A673 (cell line): ENCODE data around the gene GRAMD2B. TPM values are rescaled to one million over a fixed set of nuclear protein-coding genes. Genes with fewer than 3 reads are reported as not detected.
"Not testable (repeated sequence)": the region's sequence is repeated elsewhere in the genome, so short reads cannot be mapped to it uniquely, and the experiment has no call there.

Experiments used
- BruUV-seq: library from RNA; stranded (reverse); fragments of 400-500 nt; replicated peaks from 2 replicates; lab custom pipeline; 2021; lab: Mats Ljungman, UMichigan
- CTCF ChIA-PET: fragments of 300-600 bp; sonication (Branson Sonifier 250); formaldehyde crosslinking; loops from one replicate; lab custom pipeline; 2022; ENCODE audit warnings: antibody characterized with exemption; lab: Charles Lee
- POLR2A ChIA-PET: fragments of 300-600 bp; sonication (Branson Sonifier 250); formaldehyde crosslinking; loops from one replicate; lab custom pipeline; 2022; ENCODE audit warnings: antibody characterized with exemption; ENCODE audit not compliant: low non-redundant PET; lab: Charles Lee
- DNase-seq: peaks from one replicate; pipeline ENCODE4 v3.0.0-alpha.2; 2015; ENCODE audit warnings: low spot score
- H3K27ac ChIP-seq: fragments of 200-600 bp; sonication (generic); 2 replicates; pipeline ENCODE4 v1.5.1; 2016; ENCODE audit warnings: mixed run types, low read depth, mild to moderate bottlenecking, mixed read lengths, antibody characterized with exemption, low read length; ENCODE audit not compliant: poor library complexity, severe bottlenecking
- H3K27me3 ChIP-seq: fragments of 200-600 bp; sonication (generic); replicated peaks from 2 replicates; pipeline ENCODE4 v1.6.1; 2017; ENCODE audit warnings: mixed run types, low read depth, mild to moderate bottlenecking, mixed read lengths, antibody characterized with exemption, low read length; ENCODE audit not compliant: insufficient read depth, poor library complexity
- H3K36me3 ChIP-seq: fragments of 200-600 bp; sonication (generic); 2 replicates; pipeline ENCODE4 v1.6.1; 2016; ENCODE audit warnings: mixed run types, mild to moderate bottlenecking, mixed read lengths, antibody characterized with exemption, low read length; ENCODE audit not compliant: insufficient read depth, poor library complexity, severe bottlenecking
- H3K4me1 ChIP-seq: fragments of 200-600 bp; sonication (generic); 2 replicates; pipeline ENCODE4 v1.6.1; 2017; ENCODE audit warnings: mixed run types, mild to moderate bottlenecking, mixed read lengths, antibody characterized with exemption, low read length; ENCODE audit not compliant: insufficient read depth, poor library complexity, severe bottlenecking
- H3K4me3 ChIP-seq: fragments of 200-600 bp; sonication (generic); 2 replicates; pipeline ENCODE4 v1.5.1; 2016; ENCODE audit warnings: low read depth, mixed run types, mild to moderate bottlenecking, mixed read lengths, low read length; ENCODE audit not compliant: poor library complexity, severe bottlenecking
- H3K9me3 ChIP-seq: fragments of 200-600 bp; sonication (generic); 2 replicates; pipeline ENCODE4 v1.6.1; 2016; ENCODE audit warnings: mixed run types, low read depth, mild to moderate bottlenecking, mixed read lengths, antibody characterized with exemption, low read length; ENCODE audit not compliant: poor library complexity, severe bottlenecking
- EZH2 ChIP-seq: fragments of 200-600 bp; sonication (generic); IDR thresholded peaks from 2 replicates; pipeline ENCODE4 v1.6.1; 2017; ENCODE audit warnings: borderline replicate concordance, low read depth, mild to moderate bottlenecking, mixed read lengths, antibody characterized with exemption, low read length; ENCODE audit not compliant: poor library complexity, severe bottlenecking
- intact Hi-C: fragments of 100-400 bp; cut with micrococcal nuclease; formaldehyde crosslinking; loops from one replicate; pipeline ENCODE4 v1.10.0; 2022; ENCODE audit not compliant: unreplicated experiment
- total RNA-seq: library from RNA; stranded (reverse); gene quantifications from 2 replicates; pipeline ENCODE4 v1.2.3, GENCODE V29; 2021
- TF ChIP-seq, protein P1 (sequence below): fragments of 300-800, 200-600 bp; sonication (generic); conservative IDR thresholded peaks from 2 replicates; pipeline ENCODE4 v1.5.1; 2017; ENCODE audit warnings: low read depth, mild to moderate bottlenecking, antibody characterized with exemption, low read length, moderate library complexity, mixed read lengths

Gene GRAMD2B
- total RNA-seq, 1 experiment from 2014 or later: 2.6 TPM

DNA sequence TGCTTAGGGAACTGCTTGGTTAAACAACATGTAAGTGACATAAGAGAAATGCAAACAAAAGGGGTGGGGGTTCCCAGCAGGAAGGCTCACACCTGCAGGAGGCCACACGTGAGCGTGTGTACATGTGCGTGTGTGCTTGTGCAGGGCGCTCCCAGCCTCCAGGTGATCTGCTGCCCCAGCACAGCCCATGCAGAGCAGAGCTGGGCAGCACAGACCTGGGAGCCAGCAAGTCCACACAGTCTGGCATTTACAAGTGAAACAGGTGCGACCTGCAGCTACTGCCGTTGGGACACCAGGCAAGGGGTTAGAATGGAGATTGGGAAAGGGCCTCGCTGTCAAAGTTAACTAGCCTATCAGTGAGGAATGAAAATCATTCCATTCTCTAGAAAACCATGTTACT lies 41.8 kb downstream of the GRAMD2B start:
- Histone ChIP-seq H3K36me3 (no peaks in the 10 kb centered on the region), H3K9me3 (no peaks in the 10 kb centered on the region), H3K4me3 (no peak overlapping the region), H3K27ac (no peak overlapping the region), H3K4me1 (no peaks in the 10 kb centered on the region), H3K27me3 (no peaks in the 10 kb centered on the region)
- no TSS peak for BruUV-seq
- CTCF ChIA-PET: no interaction called here
- TF ChIP-seq EZH2: no peak
- TF ChIP-seq, protein P1, sequence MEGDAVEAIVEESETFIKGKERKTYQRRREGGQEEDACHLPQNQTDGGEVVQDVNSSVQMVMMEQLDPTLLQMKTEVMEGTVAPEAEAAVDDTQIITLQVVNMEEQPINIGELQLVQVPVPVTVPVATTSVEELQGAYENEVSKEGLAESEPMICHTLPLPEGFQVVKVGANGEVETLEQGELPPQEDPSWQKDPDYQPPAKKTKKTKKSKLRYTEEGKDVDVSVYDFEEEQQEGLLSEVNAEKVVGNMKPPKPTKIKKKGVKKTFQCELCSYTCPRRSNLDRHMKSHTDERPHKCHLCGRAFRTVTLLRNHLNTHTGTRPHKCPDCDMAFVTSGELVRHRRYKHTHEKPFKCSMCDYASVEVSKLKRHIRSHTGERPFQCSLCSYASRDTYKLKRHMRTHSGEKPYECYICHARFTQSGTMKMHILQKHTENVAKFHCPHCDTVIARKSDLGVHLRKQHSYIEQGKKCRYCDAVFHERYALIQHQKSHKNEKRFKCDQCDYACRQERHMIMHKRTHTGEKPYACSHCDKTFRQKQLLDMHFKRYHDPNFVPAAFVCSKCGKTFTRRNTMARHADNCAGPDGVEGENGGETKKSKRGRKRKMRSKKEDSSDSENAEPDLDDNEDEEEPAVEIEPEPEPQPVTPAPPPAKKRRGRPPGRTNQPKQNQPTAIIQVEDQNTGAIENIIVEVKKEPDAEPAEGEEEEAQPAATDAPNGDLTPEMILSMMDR: no peak
- no peak for DNase-seq
- intact Hi-C loops: no loop called here
- POLR2A ChIA-PET: no interaction called here

DNA sequence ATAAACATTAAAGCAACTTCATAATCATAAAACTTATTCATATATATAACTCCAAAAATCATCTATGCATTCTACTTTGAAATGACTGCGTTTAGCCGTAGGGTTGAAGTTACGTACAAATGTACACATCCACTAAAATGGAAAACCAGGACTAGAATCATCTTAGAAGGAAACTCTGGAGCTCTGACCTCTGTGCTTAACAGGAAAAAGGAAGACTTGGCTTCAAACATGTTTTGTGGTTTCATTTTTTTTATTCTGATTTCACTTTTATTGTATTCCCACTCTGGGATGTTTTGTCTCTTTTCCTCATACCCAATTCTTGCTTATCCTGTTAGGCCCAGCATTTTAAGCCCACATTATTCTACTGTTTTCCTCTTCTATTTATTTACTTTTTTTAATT lies 44.9 kb downstream of the GRAMD2B start:
- TF ChIP-seq, protein P1: no peak
- TF ChIP-seq EZH2: no peak
- Histone ChIP-seq H3K9me3 (no peaks in the 10 kb centered on the region), H3K36me3 (no peaks in the 10 kb centered on the region), H3K27ac (no peak overlapping the region), H3K4me1 (no peaks in the 10 kb centered on the region), H3K27me3 (no peaks in the 10 kb centered on the region), H3K4me3 (no peak overlapping the region)
- intact Hi-C loops: no loop called here
- no TSS peak for BruUV-seq
- ChIA-PET CTCF (no interaction called here), POLR2A (no interaction called here)
- DNase-seq: no peak

DNA sequence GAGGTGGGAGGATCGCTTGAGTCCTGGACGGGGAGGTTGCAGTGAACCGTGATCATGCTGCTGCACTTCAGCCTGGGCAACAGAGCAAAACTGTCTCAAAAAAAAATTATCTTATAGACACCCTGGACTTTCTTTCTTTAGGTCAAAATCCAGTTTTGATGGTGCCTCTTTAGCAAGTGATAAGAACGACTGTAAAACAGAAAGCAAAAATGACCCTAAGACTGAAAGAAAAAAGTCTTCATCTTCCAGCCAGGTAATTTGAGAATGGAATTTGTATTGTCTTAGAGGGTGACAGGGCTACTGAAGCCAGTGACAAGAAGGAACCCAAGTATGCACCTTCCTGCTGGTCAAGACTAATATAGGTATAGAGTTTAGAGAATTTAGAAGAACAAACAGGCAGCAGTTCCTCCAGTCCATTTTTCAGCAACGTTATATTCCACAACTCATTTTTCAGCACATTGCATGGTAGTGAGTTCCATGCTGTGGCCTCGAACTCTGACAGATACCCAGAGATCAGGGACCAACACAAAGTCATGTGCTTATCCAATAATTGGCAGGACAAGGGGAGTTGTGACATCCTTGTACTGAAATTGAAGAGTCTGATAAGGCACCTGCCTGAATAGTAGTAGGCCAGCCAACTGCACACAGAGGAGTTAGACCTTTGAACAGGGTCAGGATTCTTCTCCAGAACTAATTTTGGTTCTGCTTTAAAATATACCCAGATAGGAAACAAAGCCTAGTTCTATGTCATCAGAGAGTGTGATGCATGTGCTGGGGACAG lies 46.5 kb downstream of the GRAMD2B start:
- Histone ChIP-seq H3K27me3 (no peaks in the 10 kb centered on the region), H3K36me3 (no peaks in the 10 kb centered on the region), H3K4me3 (no peak overlapping the region), H3K4me1 (no peaks in the 10 kb centered on the region), H3K9me3 (no peaks in the 10 kb centered on the region), H3K27ac (no peak overlapping the region)
- POLR2A ChIA-PET: no interaction called here
- no peak for TF ChIP-seq EZH2
- TF ChIP-seq, protein P1: no peak
- BruUV-seq: no TSS peak
- CTCF ChIA-PET: no interaction called here
- DNase-seq: no peak
- intact Hi-C loops: no loop called here

DNA sequence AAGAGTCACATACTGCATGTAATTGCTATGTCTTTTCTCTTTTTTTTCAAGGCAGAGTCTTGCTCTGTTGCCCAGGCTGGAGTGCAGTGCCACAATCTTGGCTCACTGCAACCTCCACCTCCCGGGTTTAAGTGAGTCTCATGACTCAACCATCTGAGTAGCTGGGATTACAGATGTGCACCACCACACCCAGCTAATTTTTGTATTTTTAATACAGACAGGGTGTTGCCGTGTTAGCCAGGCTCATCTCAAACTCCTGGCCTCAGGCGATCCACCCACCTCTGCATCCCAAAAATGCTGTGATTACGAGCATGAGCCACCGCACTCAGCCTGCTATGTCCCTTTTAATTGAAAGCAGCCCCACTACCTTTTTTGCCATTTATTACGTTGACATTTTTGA lies 47.3 kb downstream of the GRAMD2B start:
- H3K36me3 ChIP-seq, intact Hi-C loops, DNase-seq, POLR2A ChIA-PET, BruUV-seq, H3K4me3 ChIP-seq, CTCF ChIA-PET, H3K27me3 ChIP-seq, H3K4me1 ChIP-seq, H3K9me3 ChIP-seq, H3K27ac ChIP-seq: not testable (repeated sequence)
